Fibroblast of gingiva (primary cell): ENCODE data around the gene EXPH5.
A peak's percentile ranks its signal among the peaks of the same experiment; 100 is the strongest.
"Not testable (repeated sequence)": the region's sequence is repeated elsewhere in the genome, so short reads cannot be mapped to it uniquely, and the experiment has no call there.

Experiments used
- DNase-seq: peaks from one replicate; pipeline ENCODE4 v3.0.0-alpha.2; 2011; ENCODE audit warnings: low read depth

Gene EXPH5, protein sequence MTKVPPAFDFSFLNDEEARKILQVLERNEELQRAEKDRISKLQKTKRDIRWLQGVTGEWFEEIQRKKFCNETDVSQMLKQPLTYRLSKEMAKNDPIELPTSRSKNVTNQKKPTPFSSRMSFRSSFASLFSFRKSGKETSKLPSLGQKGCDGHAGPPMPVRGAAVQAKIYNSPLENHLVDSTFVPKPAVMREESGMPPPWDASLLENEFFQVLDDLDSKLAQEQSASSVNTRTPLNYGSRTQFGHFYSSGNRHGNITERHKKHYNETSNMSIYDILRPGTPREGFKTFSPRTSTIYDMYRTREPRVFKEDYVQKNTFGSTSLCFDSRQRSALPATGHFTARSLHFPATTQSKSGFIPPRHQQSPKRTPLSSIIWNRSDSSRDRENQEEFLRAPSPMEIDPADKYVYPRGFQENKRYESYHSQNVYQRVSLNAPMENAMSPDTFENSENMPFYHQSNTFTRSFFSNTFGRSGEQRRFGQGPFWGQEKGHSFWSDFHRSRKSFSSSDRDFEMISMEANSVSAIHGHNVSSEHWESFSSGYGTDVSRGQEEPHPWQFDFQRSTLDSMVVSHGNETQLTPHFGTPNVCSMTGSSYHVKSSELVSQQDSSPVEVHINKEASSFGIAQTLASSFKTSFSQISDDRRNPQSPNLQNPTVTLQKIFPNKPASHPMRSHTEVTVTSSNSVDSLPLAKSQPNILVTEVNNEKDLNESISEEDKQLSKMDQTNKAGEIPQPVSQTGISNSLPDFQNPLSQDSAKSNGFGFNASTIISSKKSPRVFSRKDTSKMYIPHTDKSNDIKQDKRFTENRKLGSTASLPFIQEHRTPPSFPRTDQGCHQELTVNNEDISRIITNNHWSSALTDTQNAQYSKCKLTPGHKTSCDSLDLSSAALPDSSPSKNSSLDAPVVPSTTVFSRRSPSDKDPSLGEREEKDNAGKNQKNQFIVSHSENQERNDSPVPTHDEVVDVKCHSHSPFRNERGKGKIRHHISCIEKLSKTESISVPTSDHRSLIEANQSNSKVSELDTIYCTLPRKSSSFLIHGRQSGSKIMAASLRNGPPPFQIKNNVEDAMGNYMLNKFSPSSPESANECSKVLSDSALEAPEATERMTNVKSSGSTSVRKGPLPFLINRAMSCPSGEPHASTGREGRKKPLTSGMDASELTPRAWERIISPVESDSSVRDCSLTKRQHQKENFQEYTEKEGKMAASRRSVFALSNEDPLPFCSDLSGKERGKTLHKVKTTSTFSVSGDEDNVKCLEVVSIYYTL (N-terminal part only)

DNA sequence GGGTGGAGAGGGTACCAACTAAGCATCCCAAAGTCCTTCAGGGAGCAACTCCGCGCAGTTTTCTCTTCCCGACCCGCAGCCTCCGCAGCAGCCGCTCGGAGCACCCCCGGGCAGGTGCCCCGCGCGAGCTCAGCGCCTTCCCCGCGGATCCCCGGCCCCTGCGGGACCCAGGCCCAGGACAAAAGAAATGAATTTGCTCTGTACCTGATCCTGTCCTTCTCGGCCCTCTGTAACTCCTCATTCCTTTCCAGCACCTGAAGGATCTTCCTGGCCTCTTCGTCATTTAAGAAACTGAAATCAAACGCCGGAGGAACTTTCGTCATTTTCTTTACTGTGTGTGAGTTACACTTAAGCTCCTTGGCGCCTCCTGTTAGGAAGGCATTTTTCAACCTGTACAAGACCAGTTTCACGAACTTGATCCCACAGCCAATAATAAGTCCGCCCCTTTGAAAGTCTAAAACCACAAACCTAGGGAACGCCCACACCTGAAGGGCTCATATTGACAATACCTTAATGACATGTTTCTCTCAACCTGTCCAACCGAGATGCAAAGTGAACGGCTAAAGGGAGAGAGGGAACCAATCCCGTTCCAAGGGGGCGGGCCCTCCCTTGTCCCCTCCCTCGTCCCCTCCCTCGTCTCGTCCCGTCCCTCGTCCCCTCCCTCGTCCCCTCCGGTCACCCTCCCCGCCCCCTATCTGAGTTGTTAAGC is at the start of gene EXPH5:
Gene EXPH5 (minus strand): TSS at position 555 of the 709 bp plus-strand sequence. CDS start 232 bp downstream, at position 323.
- DNase-seq = peak; percentile 63

DNA sequence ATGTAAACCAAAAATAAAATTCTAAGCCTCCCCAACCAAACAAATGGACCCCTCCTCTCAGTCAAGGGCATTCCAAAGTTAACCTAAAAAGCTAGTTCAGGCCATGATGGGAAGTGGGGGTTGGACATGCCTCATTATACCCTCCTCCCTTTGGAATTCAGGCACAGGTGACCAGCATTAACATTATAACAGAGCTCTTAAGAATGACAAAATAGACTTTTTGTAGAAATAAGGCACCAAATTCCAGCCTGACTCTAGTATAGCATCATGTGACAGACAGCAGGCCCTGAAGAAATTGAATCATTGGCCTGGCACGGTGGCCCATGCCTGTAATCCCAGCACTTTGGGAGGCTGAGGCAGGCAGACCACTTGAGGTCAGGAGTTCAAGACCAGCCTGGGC is 48.2 kb upstream of the EXPH5 start:
- not testable (repeated sequence) for DNase-seq

DNA sequence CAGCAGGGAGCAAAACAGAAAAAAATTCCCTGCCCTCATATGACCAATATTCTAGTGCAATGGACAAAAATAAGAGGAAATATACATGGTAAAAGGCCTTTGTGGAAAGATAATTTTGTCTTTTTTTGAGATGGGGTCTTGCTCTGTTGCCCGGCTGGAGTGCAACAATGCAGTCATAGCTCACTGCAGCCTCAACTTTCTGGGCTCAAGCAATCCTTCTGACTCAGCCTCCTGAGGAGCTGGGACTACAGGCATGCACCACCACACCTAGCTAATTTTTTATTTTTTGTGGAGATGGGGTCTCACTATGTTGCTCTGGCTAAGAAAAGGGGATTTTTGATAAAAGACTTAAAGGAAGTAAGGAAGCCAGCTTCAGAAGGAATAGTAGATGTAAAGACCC is 45.6 kb upstream of the EXPH5 start:
- DNase-seq = no peak

DNA sequence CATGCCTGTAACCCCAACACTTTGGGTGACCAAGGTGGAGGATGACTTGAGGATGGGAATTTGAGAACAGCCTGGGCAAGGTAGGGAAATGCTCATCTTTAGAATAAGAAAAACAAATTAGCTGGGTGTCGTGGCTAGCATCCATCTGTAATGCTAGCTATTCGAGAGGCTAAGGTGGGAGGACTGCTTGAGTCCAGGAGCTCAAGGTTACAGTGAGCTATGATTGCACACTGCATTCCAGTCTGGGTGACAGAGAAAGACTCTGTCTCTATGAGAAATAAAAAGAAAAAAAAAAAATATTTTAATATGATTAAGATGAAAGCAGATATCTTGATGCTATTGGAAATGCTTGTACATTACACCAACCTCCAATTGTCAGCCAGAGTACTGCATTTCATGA is 42.7 kb upstream of the EXPH5 start:
- DNase-seq = no peak

DNA sequence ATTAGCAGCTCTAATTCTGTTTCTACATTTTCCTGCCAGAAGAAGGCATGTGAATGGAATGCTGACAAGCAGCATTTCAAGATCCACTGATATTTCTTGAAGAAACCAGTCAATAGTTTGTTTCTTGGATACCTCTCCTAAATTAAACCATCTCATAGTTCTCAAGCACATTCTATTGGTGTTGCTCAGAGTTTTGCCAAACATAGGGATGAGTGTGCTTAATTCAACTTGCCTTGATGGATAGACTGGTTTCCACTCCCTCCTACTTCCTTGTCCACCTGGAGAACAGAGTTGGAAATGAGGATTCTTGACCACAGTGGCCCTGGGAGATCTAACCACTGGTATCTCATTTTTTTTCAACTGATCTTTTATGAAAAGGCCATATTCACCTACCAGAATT is 41.5 kb upstream of the EXPH5 start:
- DNase-seq = no peak

DNA sequence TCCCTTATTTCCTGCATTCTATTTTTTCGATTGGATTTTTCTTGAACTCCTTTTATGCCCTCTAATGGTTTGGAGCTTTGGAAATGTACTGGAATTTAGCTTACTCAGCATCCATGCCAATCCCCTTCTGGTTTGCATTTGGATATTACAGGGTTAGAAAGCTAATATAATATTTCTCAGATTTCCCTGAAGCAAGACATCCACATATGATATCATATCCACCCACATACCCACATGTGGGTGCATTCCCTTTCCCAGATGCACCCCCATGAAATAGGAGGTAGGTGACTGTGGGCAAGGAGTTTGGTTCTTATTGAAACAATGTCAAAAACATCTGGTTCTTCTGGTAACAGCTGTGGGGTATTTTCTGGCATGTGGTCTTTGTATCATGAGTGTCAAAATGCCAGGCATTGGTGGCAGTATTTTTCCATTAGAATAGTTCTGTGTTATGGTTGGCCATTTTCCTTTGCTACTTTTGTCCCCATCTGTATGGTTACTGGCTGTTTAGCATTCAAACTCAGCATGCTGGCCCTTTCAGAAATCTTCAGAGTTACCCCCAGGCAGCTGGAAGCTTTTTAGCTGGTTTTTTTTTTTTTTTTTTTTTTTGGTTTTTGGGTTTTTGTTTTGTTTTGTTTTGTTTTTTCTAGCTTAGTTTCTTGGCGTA is 38.6 kb upstream of the EXPH5 start:
- DNase-seq = peak; percentile 68

DNA sequence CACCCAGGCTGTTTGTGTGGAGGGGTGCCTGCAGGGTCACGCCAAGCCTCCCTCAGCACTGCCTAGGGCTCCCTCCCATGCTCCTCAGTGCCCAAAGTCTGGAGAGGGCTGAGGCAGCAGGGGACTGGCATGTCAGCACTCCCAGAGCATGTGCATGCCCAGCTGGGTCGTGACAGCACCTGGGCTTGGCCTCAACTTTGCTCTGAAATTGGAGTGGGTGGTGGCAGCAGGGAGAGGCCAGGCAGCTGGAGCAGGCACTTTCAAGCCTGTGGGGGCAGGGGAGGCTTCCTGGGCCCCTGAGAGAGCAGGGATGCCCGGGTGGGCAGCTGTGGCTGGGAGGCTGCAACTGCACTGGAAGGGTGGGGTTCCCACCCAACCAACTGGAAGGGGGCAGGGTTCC is 35.7 kb upstream of the EXPH5 start:
- DNase-seq = no peak

DNA sequence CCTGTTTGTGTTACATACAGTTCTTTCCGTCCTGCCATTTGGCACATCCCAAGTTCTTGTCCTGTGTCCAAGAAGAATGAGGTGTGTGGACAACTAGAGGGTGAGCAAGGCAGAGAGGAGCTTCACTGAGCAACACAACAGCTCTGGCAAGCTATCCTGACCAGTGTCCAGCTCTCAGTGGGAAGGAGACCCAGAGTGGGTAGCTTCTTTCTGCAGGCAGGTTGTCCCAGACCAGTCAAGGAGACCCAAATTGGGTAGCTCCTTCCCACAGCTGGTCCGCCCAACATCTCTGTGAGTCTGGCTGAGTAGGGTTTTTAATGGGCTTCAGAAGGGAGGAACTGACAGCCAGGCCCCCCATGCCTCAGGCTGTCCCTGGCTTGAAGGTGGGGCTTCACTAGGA is 35.2 kb upstream of the EXPH5 start:
- DNase-seq = no peak

DNA sequence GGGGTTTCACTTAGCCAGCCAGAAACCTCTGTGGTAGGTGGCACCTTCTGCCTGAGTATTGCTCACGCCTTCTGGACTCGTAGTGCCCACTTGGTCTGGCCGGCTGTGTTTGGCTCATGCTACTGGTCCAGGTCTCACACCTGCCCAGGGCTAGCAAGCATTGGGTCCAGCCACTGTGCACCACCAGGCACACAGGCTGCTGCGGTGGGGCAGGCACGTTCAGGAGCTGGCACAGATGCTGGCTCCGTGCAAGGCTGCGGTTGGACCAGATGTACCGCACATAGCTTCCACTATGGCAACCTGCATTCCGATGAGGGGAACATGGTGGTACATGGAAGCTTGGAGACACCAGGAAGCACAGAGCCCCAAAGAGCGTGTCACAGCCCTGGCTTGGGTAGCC is 34.8 kb upstream of the EXPH5 start:
- no peak for DNase-seq

DNA sequence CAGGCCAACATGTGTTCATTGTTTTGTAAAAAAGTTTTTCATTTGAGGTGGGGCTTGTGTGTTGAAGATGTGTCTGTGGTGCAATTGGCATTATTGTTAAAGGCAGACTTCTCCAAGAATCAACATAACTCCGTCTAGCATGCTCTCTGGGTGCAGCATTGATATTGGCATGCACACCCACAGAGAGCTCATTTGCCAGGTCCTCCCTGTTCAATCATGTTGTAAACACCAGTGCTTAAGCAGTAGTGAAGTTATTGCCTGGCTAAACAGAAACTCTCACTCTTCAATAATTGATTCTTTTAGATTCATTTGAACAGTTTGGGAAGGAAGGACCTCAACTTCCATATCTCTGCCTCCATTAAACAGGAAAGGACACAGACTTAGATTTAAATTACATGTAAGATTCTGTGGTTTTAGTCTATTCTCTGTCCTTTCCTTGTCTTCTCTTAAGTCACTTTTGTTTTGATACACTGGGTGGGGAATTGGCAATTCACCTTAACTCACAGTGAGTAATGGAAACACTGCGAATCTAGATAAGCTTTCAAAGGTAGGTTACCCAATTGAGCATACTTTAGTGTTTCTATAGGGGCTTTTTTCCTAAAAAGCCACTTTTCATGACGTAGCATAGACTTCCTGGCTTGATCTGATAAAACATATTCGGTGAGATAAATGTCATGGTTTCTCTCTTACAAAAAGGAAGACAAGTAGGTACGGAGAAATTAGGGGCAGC is 30.8 kb upstream of the EXPH5 start:
- DNase-seq = no peak

DNA sequence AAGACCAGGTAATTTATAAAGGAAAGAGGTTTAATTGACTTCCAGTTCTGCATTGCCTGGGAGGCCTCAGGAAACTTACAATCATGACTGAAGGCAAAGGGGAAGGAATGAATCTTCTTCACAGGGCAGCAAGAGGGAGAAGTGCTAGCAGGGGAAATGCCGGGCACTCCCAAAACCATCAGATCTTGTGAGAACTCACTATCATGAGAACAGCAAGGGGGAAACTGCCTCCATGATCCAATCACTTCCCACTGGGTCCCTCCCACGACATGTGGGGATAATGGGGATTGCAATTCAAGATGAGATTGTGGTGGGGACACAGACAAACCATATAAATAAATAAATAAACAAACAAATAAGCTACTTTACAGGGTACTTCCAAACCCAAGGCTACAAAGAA is 28.8 kb upstream of the EXPH5 start:
- no peak for DNase-seq

DNA sequence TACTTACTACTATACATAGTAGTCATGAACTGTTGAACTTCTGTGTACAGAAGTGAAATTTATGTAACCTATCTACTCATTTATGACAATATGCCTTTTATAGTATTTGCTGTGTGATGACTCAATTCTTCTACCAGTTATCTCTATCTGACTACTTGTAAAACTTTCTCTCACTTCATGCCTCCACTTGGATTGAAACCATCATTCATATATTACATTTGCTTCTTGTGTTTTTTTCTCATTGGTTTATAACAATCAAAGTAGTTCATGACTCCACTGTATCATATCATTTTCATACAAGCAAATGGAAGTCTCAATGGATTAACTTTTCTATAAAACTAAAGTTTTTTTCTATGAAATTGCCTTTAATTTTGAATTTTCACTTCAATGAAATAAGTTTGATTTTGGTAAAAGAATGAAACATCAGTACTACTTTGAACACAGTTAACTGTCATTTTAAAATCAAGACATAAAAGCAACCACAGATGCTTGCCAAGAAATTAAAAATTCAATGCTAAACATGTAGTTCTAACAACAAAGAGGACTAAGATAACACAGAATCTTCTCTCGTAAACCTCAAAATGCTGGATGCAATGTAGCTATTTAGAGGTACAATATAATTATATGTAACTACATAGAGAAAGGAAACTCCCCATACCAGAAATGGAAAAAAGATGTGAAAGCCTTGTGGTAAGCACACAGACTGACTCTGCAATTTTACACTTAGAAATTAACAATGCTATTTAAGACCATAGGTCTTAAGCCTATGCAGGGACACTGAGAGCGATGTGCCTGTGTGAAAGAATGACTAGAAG is 27.6 kb upstream of the EXPH5 start:
- no peak for DNase-seq

DNA sequence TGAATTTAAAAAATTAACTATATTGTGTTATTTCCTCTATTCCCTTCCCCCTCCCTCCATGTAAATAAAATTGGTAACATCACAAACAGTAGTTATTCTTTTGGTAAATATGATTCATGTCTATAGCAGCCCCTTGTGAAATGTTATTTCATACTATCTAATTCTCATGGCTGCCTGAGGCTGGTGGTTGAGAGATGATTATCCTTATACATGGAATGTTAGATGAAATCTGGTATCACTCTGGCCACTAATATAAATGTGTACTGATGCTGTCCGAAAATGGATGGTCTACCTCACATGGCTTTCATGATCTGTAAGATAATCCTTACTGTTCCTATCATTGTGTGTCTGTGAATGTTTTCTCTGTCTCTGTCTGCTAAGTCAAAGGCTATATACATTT is 25.0 kb upstream of the EXPH5 start:
- DNase-seq = no peak

DNA sequence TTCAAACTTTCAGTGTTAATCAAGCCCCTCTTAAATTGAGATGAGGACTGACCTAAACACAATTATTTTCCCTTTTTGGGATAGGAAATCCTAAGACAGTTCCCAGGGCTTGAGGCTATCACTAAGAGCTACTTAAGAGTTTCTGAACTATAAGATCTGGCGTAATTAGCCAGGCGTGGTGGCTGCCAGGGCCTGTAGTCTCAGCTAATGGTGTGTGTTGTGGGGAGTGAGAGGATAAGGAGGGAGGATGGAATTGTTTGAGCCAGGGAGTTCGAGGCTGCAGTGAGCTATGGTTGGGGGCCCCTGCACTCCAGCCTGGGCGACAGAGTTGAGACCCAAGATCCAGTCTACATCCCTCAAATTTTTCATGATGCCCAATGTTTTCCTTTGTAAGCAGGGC is 23.5 kb upstream of the EXPH5 start:
- no peak for DNase-seq

DNA sequence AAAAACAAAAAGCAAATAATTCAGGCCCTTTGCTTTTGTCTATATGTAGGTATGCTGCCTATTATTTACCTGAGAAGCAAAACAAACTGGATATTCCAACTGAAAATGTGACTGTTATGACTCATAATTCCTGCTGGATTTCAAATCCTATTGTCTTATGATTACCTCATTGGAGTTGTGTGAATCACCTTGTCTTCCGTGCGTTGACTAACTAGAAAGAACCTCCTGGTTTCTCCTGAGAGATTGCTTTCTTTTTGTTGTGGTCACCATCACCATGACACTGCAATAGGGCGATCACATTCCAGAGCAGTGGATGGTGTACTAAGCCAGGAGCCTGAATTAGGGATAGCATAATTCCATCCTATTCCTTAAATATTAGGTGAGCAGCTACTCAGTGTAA is 23.0 kb upstream of the EXPH5 start:
- DNase-seq = peak; percentile 26

DNA sequence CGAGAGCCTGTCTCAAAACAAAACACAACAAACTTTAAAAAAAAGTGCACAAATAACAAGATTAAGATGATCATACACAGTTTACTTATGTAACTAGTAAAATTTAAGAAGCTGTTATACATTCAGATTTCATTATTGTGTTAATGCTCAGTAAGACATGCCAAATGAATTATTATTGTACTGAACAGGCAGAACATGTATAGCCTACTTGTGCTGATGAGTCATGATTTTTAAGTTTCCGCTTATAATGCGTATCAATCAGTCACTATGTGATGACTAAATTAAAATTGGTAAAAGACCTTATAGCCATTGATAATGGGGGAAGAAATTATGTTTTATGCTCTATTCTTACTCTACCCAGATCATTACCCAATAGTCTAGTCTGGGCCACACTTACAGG is 20.5 kb upstream of the EXPH5 start:
- DNase-seq = no peak

DNA sequence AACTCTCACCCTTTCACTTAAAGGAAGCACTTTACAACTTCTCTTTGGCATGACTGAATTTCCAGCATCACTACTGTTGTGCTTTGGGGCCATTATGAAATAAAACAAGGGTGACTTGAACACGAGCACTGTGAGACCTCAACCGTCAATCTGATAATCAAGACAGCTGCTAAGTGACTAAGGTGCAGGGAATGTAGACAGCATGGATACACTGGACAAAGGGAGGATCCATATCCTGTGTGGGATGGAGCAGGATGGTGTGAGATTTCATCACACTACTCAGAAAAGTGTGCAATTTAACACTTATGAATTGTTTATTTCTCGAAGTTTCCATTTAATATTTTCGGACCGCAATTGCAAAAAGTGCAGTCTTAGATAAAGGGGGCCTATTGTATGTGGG is 16.1 kb upstream of the EXPH5 start:
- no peak for DNase-seq

DNA sequence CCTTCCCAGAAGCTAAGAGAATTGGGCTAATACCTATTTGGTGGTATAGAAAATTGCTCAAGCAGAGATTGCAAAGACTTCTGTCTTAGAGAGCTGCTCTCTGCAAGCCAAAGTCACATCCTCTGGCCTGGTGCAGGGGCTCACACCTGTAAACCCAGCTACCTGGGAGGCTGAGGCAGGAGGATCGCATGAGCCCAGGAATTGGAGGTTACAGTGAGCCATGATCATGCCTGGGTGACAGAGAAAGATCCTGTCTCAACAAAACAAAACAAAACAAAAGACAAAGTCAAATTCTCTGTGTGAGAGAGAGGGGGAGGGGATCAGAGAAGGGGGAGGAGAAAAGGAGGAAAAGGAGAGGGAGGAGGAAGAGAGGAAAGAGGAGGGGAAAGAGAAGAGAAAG is 15.0 kb upstream of the EXPH5 start:
- DNase-seq = no peak

DNA sequence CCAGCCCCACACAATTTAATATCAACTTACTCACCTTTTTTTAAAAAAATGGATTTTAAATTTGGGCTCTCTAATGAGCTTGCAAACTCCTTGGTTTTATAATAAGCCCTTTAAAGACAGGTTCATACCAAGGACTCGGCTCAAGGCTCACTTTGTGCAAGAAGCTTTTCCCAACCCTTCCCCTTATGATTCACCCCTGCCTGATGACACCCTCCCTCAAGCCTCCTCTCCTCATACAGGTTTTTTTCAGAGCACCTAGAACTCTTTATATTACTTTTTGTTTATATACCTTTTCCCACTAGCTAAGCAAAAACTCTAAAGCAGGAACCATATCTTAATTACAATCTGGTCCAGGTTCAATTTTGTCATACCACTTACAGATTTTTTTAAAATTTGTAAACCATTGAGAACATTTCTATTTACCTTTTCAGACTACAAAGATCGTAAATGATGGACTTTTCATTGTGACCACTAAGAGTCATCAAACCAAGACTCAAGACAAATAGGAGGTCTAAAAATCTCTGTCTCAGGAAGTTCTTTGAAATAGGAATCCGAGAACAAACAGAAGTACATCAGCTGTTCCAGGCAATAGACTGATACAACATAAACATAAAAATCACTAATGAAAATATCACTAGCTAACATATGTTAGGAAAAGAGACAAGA is 13.1 kb upstream of the EXPH5 start:
- DNase-seq = no peak
